Peyer's patch (tissue), 4 donors: Measurements from ENCODE around the gene RASL10B.

Source experiments
- POLR2A ChIP-seq, 2 donors: fragments of 450-650 bp; IDR thresholded peaks; one replicate each; pipeline ENCODE4 v1.5.1; 2017; ENCODE audit warnings: antibody characterized with exemption in 2 of 2, mild to moderate bottlenecking in 2 of 2, moderate library complexity in 2 of 2
- TF ChIP-seq, protein P1 (sequence below), 6 experiments: fragments of 450-650 bp in 4 of 6; fragments of 200-600 bp in 2 of 6; sonication (generic) in 1 of 6; IDR thresholded peaks; one replicate each; pipeline ENCODE4 v1.5.1; 2017 to 2019; ENCODE audit warnings: antibody characterized with exemption in 6 of 6, mild to moderate bottlenecking in 3 of 6, moderate library complexity in 1 of 6

DNA sequence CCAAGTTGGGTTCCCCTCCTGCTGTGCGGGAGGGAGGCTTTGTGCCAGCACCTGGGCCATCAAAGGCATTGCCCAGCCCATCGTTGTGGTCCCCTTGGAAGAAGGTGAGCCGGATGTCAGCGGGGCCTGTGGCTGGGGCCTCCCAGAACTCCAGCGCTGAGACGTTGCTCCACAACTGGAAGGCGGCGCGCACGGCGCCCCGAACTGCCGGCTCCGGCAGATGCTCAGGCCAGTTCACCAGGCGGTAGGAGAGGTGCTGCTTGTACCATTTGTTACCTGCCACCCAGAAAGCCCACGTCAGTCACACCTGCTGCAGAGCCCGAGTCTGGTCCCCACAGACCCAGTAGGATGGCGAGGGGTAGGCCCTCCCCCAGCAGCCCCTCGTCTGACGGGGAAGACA is 41.7 kb downstream of the RASL10B start:
- TF ChIP-seq, protein P1, sequence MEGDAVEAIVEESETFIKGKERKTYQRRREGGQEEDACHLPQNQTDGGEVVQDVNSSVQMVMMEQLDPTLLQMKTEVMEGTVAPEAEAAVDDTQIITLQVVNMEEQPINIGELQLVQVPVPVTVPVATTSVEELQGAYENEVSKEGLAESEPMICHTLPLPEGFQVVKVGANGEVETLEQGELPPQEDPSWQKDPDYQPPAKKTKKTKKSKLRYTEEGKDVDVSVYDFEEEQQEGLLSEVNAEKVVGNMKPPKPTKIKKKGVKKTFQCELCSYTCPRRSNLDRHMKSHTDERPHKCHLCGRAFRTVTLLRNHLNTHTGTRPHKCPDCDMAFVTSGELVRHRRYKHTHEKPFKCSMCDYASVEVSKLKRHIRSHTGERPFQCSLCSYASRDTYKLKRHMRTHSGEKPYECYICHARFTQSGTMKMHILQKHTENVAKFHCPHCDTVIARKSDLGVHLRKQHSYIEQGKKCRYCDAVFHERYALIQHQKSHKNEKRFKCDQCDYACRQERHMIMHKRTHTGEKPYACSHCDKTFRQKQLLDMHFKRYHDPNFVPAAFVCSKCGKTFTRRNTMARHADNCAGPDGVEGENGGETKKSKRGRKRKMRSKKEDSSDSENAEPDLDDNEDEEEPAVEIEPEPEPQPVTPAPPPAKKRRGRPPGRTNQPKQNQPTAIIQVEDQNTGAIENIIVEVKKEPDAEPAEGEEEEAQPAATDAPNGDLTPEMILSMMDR (IDR thresholded peaks at IDR 0.05): no peak
- TF ChIP-seq POLR2A (IDR thresholded peaks at IDR 0.05): no peak
